Heart right ventricle (tissue), 16 donors: ENCODE results near the gene GADD45GIP1. TPM values are rescaled to one million over a fixed set of nuclear protein-coding genes. Genes with fewer than 3 reads are reported as not detected.
"Not testable (repeated sequence)": the region's sequence is repeated elsewhere in the genome, so short reads cannot be mapped to it uniquely, and the experiment has no call there.

ENCODE experiments used
- ATAC-seq, 8 donors: fragments of 200-7000 bp; cut with Tn5 transposase; one replicate each; pipeline ENCODE4 v1.9.1; 2020; ENCODE audit warnings: mild to moderate bottlenecking in 8 of 8, moderate library complexity in 8 of 8, moderate number of reproducible peaks in 1 of 8
- DNase-seq, 2 donors: peaks; one replicate each; pipeline ENCODE4 v3.0.0-alpha.2; 2020
- H3K27ac ChIP-seq, 10 donors: fragments of 200-600 bp; sonication (generic) in 2 of 10; one replicate each; pipeline versions ENCODE4 v1.5.0 to v1.8.0; 2020 to 2022; ENCODE audit warnings: mild to moderate bottlenecking in 3 of 10
- H3K27me3 ChIP-seq, 7 donors: fragments of 200-600 bp; one replicate each; pipeline ENCODE4 v1.8.0; 2021 to 2022; ENCODE audit warnings: mild to moderate bottlenecking in 2 of 7
- H3K36me3 ChIP-seq, 9 donors: fragments of 200-600 bp; sonication (generic) in 1 of 9; one replicate each; pipeline versions ENCODE4 v1.5.0 to v1.8.0; 2020 to 2022; ENCODE audit warnings: mild to moderate bottlenecking in 2 of 9
- H3K4me1 ChIP-seq, 9 donors: fragments of 200-600 bp; sonication (generic) in 1 of 9; one replicate each; pipeline versions ENCODE4 v1.5.0 to v1.8.0; 2020 to 2022; ENCODE audit warnings: mild to moderate bottlenecking in 4 of 9
- H3K4me3 ChIP-seq, 10 donors: fragments of 200-600 bp; sonication (generic) in 2 of 10; one replicate each; pipeline versions ENCODE4 v1.5.0 to v1.8.0; 2020 to 2022; ENCODE audit warnings: mild to moderate bottlenecking in 7 of 10, moderate library complexity in 2 of 10
- H3K9me3 ChIP-seq, 11 donors: fragments of 200-600 bp in 10 of 11; sonication (generic) in 2 of 11; one replicate each; pipeline versions ENCODE4 v1.5.0 to v1.8.0; 2013 to 2022; ENCODE audit warnings: mild to moderate bottlenecking in 2 of 11, control low read depth in 1 of 11, moderate library complexity in 1 of 11
- CTCF ChIP-seq, 9 donors: fragments of 200-600 bp; sonication (generic) in 2 of 9; IDR thresholded peaks; one replicate each; pipeline versions ENCODE4 v1.5.0 to v1.8.0; 2021 to 2022; ENCODE audit warnings: antibody characterized with exemption in 9 of 9, mild to moderate bottlenecking in 5 of 9, moderate library complexity in 1 of 9
- WGBS, 2 donors: extraction: QIAGEN DNeasy Blood & Tissue Kit; methylation state at CpG; one replicate each; pipeline ENCODE4 v1.1.7; 2013; ENCODE audit warnings: inconsistent platforms in 1 of 2; 5-methylcytosine and 5-hydroxymethylcytosine counted together
- intact Hi-C, 10 donors: fragments of 100-400 bp; cut with DNase I; formaldehyde crosslinking; loops; one replicate each; pipeline versions ENCODE4 v1.11.1 to v1.14.2; 2022
- polyA plus RNA-seq, 2 donors: library from polyadenylated mRNA; stranded (reverse); fragments of 200-250 nt; gene quantifications; one replicate each; pipeline ENCODE4 v1.2.3, GENCODE V29; 2013
- total RNA-seq, 10 donors: library from RNA; stranded (reverse); fragmentation: NEBNext Ultra II Directional in 3 of 10; extraction: Animal tissue kit (Norgen Biotek cat#: 25700) in 3 of 10; gene quantifications; one replicate each; pipeline versions ENCODE4 v1.2.1 to v1.2.4, GENCODE V29; 2021 to 2023
- donor health status: Arrhythmogenic right ventricular cardiomyopathy.
- donor health status: ischemic (EF 13 %, LVEDD 7.1; RV severe dilation, severe dysfunction).
- donor health status: healthy with polysubstance abuse.
- donor health status: DM: no; HTN: yes; CAD: no.
- donor health status: DM: no; HTN: no; CAD: no.
- donor health status: ischemic (EF 25% LVEDD 6.9; RV normal size, moderate dysfunction).
- donor health status: ischemic (EF 25% LVEDD 5.7; RV mildly dilated, moderate dysfunction).
- donor health status: healthy.
- donor health status: DM: yes; HTN: yes; CAD: no.
- donor health status: Ischemic cardiomyopathy.
- donor health status: ischemic (EF 35%, LVEDD 5.7; RV mildly dilated, moderate dysfunction).
- donor health status: nonischemic (EF 11% LVEDD 7.7; RV severe dilation, severe dysfunction).
- donor health status: DM: yes; HTN: yes; CAD: no.
- donor health status: PGD.
- donor health status: ischemic (EF 29% LVEDD 5.4; RV normal size, mild dysfunction).
- donor health status: nonischemic (EF 23%, LVEDD 6.1; RV moderate dilation, normal function).

The GADD45GIP1 gene
- total and polyA plus RNA-seq, 12 donors, result 18.4 to 237 (median 22.1) TPM

GRCh38 chr19:12918253-12918652 lies 38.8 kb downstream of the GADD45GIP1 start:
- no peak for TF ChIP-seq CTCF (IDR thresholded peaks at IDR 0.05)
- H3K4me3 ChIP-seq, result no peak overlapping the region
- 94 to 95% methylated on average over 14 of the region's 14 CpGs for WGBS, 2 donors
- DNase-seq (no peak), ATAC-seq (peak in 1 of 8 donors; percentile 22)
- H3K4me1 ChIP-seq, result peaks cover 4 to 28% (median 14%) of the 10 kb centered on the region in 9 donors
- no peaks in the 10 kb centered on the region for H3K27me3 ChIP-seq
- H3K9me3 ChIP-seq, result no peaks in the 10 kb centered on the region
- peaks cover 0 to 17% (median 11%) of the 10 kb centered on the region in 9 donors for H3K36me3 ChIP-seq
- H3K27ac ChIP-seq, result no peak overlapping the region
- intact Hi-C loops, result no loop called here

GRCh38 chr19:12915860-12916259 lies 41.2 kb downstream of the GADD45GIP1 start:
- H3K36me3 ChIP-seq, H3K4me3 ChIP-seq, ATAC-seq, intact Hi-C loops, H3K9me3 ChIP-seq, H3K27me3 ChIP-seq, DNase-seq, H3K27ac ChIP-seq: not testable (repeated sequence)
- H3K4me1 ChIP-seq, result peaks cover 4 to 39% (median 25%) of the 10 kb centered on the region in 9 donors
- 84 to 93% methylated on average over 4 of the region's 4 CpGs for whole genome bisulfite sequencing, 2 donors

GRCh38 chr19:12913851-12914690 lies 43.0 kb downstream of the GADD45GIP1 start:
- H3K36me3 ChIP-seq, result no peaks in the 10 kb centered on the region
- DNase-seq, result no peak
- WGBS, 2 donors, result 45 to 52% methylated on average over 12 of the region's 12 CpGs
- no peak for TF ChIP-seq CTCF (IDR thresholded peaks at IDR 0.05)
- H3K4me1 ChIP-seq, result peaks cover 4 to 32% (median 25%) of the 10 kb centered on the region in 9 donors
- intact Hi-C loops, result no loop called here
- H3K9me3 ChIP-seq, result no peaks in the 10 kb centered on the region
- H3K27ac ChIP-seq, result peak overlapping the region in 9 of 10 donors; percentile 41 to 80 (median 67)
- H3K27me3 ChIP-seq, result no peaks in the 10 kb centered on the region
- ATAC-seq, result peak in 3 of 8 donors; percentile 14 to 28 (median 16)
- no peak overlapping the region for H3K4me3 ChIP-seq

GRCh38 chr19:12913011-12913561 lies 43.9 kb downstream of the GADD45GIP1 start:
- ATAC-seq (peak; percentile 77 to 92 (median 86)), DNase-seq (peak; percentile 71 to 75)
- H3K4me3 ChIP-seq, result peak overlapping the region in 8 of 10 donors; percentile 2 to 40 (median 26)
- H3K9me3 ChIP-seq, result no peaks in the 10 kb centered on the region
- intact Hi-C loops, result no loop called here
- H3K27ac ChIP-seq, result peak overlapping the region in 9 of 10 donors; percentile 41 to 80 (median 67)
- H3K4me1 ChIP-seq, result peaks cover 4 to 26% (median 20%) of the 10 kb centered on the region in 9 donors
- no peak for TF ChIP-seq CTCF (IDR thresholded peaks at IDR 0.05)
- 2 to 4% methylated on average over 22 of the region's 22 CpGs for WGBS, 2 donors
- no peaks in the 10 kb centered on the region for H3K27me3 ChIP-seq
- no peaks in the 10 kb centered on the region for H3K36me3 ChIP-seq
